HL-60 (cell line): ENCODE measurements around the gene SLC3A2.

ENCODE experiments used
- CTCF ChIP-seq: IDR thresholded peaks from one replicate; pipeline ENCODE4 v1.5.1; 2011; ENCODE audit warnings: low read length, control low read depth, inconsistent platforms; ENCODE audit not compliant: insufficient read depth
- REST ChIP-seq: IDR thresholded peaks from 2 replicates; pipeline ENCODE4 v1.6.1; 2012; ENCODE audit warnings: low read depth; ENCODE audit not compliant: insufficient replicate concordance

- TF ChIP-seq CTCF (no peak), REST (no peak)
These were observed 9.1 kb downstream of the SLC3A2 start for GRCh38 chr11:62889484-62890437.
